ENCODE measurements around the gene CYFIP1. TPM values are rescaled to one million over a fixed set of nuclear protein-coding genes. Genes with fewer than 3 reads are reported as not detected.

Gene CYFIP1
- total and polyA plus RNA-seq, 10 donors = 11.5 to 139 (median 84.9) TPM

DNA sequence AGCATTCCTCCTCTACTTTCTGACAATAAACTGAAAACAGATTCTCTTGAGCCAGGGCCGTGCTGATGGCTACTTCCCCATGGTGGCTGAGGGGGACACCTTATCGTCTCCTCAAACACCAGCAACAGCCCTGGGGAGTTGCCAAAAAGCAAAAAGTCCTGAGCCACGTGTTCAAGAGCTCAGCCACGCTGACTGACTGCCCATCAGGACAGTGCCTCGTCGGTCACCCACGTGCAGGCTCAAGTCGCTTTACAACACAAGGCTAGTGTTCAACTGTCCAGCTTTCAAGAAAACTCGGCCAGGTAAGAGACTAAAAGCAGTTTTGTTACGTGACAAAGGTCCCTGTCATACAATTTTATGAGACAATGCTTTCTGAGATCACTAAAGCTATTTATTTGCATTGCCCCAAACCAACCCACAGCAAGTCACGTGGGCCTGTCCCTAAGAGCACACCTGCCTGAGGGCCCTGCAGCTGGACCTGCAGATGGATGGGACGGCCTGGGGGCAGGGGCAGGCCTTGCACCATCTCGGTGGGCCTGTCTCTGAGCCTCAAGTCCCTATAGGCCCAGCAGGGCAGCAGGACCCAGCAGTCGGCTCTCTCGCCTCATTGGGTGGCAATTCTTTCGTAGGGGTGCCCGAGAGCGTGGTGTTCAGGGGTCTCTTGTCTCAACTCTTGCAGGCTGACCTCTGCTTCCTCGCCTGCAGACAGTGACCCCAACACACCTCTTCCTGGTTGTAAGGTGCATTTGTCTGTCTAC, 99.0 kb downstream of the CYFIP1 start:
- Histone ChIP-seq H3K36me3 (peaks cover 0 to 78% (median 37%) of the 10 kb centered on the region in 6 donors), H3K4me1 (no peaks in the 10 kb centered on the region), H3K27me3 (replicated peaks in 1 of 7) (no peaks in the 10 kb centered on the region), H3K9me3 (peaks cover 0 to 13% (median 5%) of the 10 kb centered on the region in 8 donors), H3K4me3 (no peak overlapping the region), H3K27ac (no peak overlapping the region)
- TF ChIP-seq POLR2AphosphoS5 (IDR thresholded peaks at IDR 0.05) = no peak
- no peak for TF ChIP-seq POLR2A (IDR thresholded peaks at IDR 0.05)
- TF ChIP-seq, protein P1, sequence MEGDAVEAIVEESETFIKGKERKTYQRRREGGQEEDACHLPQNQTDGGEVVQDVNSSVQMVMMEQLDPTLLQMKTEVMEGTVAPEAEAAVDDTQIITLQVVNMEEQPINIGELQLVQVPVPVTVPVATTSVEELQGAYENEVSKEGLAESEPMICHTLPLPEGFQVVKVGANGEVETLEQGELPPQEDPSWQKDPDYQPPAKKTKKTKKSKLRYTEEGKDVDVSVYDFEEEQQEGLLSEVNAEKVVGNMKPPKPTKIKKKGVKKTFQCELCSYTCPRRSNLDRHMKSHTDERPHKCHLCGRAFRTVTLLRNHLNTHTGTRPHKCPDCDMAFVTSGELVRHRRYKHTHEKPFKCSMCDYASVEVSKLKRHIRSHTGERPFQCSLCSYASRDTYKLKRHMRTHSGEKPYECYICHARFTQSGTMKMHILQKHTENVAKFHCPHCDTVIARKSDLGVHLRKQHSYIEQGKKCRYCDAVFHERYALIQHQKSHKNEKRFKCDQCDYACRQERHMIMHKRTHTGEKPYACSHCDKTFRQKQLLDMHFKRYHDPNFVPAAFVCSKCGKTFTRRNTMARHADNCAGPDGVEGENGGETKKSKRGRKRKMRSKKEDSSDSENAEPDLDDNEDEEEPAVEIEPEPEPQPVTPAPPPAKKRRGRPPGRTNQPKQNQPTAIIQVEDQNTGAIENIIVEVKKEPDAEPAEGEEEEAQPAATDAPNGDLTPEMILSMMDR (IDR thresholded peaks at IDR 0.05 in 8 of 11, conservative IDR thresholded peaks at IDR 0.05 in 3 of 11) = no peak
- DNase-seq = no peak
- intact Hi-C loops (cut with DNase I; ENCODE audit: low total_unique reads) = loop anchor here (10.0 kb wide), 1 partner anchor 56 kb away; no protein-coding TSS in a partner anchor
- 88 to 95% (median 89%) methylated on average over 19 of the region's 19 CpGs for WGBS, 5 donors

- Histone ChIP-seq H3K9me3 (peaks cover 0 to 13% (median 5%) of the 10 kb centered on the region in 8 donors), H3K4me3 (no peak overlapping the region), H3K4me1 (no peaks in the 10 kb centered on the region), H3K27me3 (replicated peaks in 1 of 7) (no peaks in the 10 kb centered on the region), H3K27ac (no peak overlapping the region), H3K36me3 (peaks cover 0 to 82% (median 41%) of the 10 kb centered on the region in 6 donors)
- WGBS, 5 donors = 90 to 91% (median 90%) methylated on average over 33 of the region's 33 CpGs
- intact Hi-C loops (cut with DNase I; ENCODE audit: low total_unique reads) = loop anchor here (10.0 kb wide), 1 partner anchor 56 kb away; no protein-coding TSS in a partner anchor
- DNase-seq = no peak
- TF ChIP-seq POLR2AphosphoS5 (IDR thresholded peaks at IDR 0.05) (no peak), POLR2A (IDR thresholded peaks at IDR 0.05) (no peak)
- TF ChIP-seq, protein P1 (IDR thresholded peaks at IDR 0.05 in 8 of 11, conservative IDR thresholded peaks at IDR 0.05 in 3 of 11) = no peak
These were observed 99.8 kb downstream of the CYFIP1 start for GRCh38 chr15:22880068-22880980.

DNA sequence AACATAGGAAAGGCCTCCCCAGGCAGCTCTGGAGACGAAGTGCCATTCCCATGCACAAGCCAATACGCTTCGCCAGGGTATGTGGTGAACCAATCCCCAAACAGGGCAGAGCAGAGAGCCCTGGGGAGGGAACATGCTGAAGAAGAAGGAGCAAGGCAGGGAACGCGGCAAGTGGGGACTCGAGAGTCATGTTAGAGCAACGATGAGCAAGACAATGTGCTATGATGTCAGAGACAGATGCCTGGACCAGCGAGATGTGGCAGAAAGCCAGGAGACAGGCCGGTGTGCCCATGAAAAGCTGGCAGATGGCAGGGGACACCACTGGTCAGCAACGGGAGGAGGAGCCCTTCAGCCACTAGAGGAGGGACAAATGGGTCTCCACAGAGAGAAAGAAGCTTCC, 102.1 kb downstream of the CYFIP1 start:
- DNase-seq = no peak
- Histone ChIP-seq H3K27me3 (replicated peaks in 1 of 7) (no peaks in the 10 kb centered on the region), H3K4me1 (no peaks in the 10 kb centered on the region), H3K27ac (no peak overlapping the region), H3K9me3 (peaks cover 0 to 13% (median 5%) of the 10 kb centered on the region in 8 donors), H3K4me3 (no peak overlapping the region), H3K36me3 (peaks cover 0 to 100% (median 58%) of the 10 kb centered on the region in 6 donors)
- intact Hi-C loops (cut with DNase I; ENCODE audit: low total_unique reads) = no loop called here
- 91 to 96% (median 95%) methylated on average over 10 of the region's 10 CpGs for WGBS, 5 donors
- TF ChIP-seq, protein P1 (IDR thresholded peaks at IDR 0.05 in 8 of 11, conservative IDR thresholded peaks at IDR 0.05 in 3 of 11) = no peak
- TF ChIP-seq POLR2A (IDR thresholded peaks at IDR 0.05) = no peak
- TF ChIP-seq POLR2AphosphoS5 (IDR thresholded peaks at IDR 0.05) = no peak

All from spleen (tissue), 11 donors.